GM18498 (cell line): Measurements from ENCODE around the gene LEMD1.

Experiments
- ATAC-seq: cut with Tn5 transposase; IDR thresholded peaks from one replicate; pipeline ENCODE4 v1.9.1; 2021; ENCODE audit warnings: mild to moderate bottlenecking, moderate library complexity; ENCODE audit not compliant: unreplicated experiment

The LEMD1 gene

GRCh38 chr1:205421798-205422197, at the start of gene LEMD1:
LEMD1 (minus strand) TSS chr1:205422056; CDS start chr1:205420536, 1,520 bp downstream.
- ATAC-seq, result no peak

GRCh38 chr1:205470131-205470530, 48.3 kb upstream of the LEMD1 start:
- no peak for ATAC-seq

GRCh38 chr1:205466595-205467220, 44.9 kb upstream of the LEMD1 start:
- ATAC-seq, result no peak

GRCh38 chr1:205465392-205465791, 43.5 kb upstream of the LEMD1 start:
- ATAC-seq, result no peak

- ATAC-seq, result no peak
Observed at GRCh38 chr1:205458777-205459566, 37.1 kb upstream of the LEMD1 start.

- ATAC-seq, result no peak
Observed at GRCh38 chr1:205456868-205457745, 35.3 kb upstream of the LEMD1 start.

GRCh38 chr1:205456383-205456867, 34.6 kb upstream of the LEMD1 start:
- ATAC-seq, result no peak

GRCh38 chr1:205455581-205456382, 33.9 kb upstream of the LEMD1 start, which contains the start of gene BLACAT1:
BLACAT1 (minus strand) TSS chr1:205456045.
- ATAC-seq, result no peak

GRCh38 chr1:205454903-205455335, 33.1 kb upstream of the LEMD1 start:
- ATAC-seq, result no peak

- ATAC-seq, result no peak
Observed at GRCh38 chr1:205453466-205453865, 31.6 kb upstream of the LEMD1 start.

GRCh38 chr1:205452933-205453332, 31.1 kb upstream of the LEMD1 start:
- ATAC-seq, result no peak

- no peak for ATAC-seq
Observed at GRCh38 chr1:205452364-205452763, 30.5 kb upstream of the LEMD1 start.

- no peak for ATAC-seq
Observed at GRCh38 chr1:205451759-205452164, 29.9 kb upstream of the LEMD1 start.

- no peak for ATAC-seq
Observed at GRCh38 chr1:205451202-205451601, 29.3 kb upstream of the LEMD1 start.

- no peak for ATAC-seq
Observed at GRCh38 chr1:205450448-205450847, 28.6 kb upstream of the LEMD1 start.

- ATAC-seq, result no peak
Observed at GRCh38 chr1:205449750-205450443, 28.0 kb upstream of the LEMD1 start.

GRCh38 chr1:205449254-205449749, 27.4 kb upstream of the LEMD1 start:
- ATAC-seq, result no peak

GRCh38 chr1:205448540-205449253, 26.8 kb upstream of the LEMD1 start:
- ATAC-seq, result no peak
